K562 (cell line): ENCODE measurements around the gene NR1I3. TPM values are rescaled to one million over a fixed set of nuclear protein-coding genes. Genes with fewer than 3 reads are reported as not detected.

Source experiments
- ATF1 ChIP-seq, 2 experiments: fragments of 450-650 bp in 1 of 2; IDR thresholded peaks; 2 replicates each; pipeline ENCODE4 v1.6.1; 2016; ENCODE audit warnings: missing compliant biosample characterization in 1 of 2, missing genetic modification characterization in 1 of 2
- ATF4 ChIP-seq: fragments of 450-650 bp; formaldehyde crosslinking; IDR thresholded peaks from 2 replicates; pipeline ENCODE4 v1.4.0; 2022; ENCODE audit warnings: mild to moderate bottlenecking, moderate library complexity
- CEBPG ChIP-seq, 3 experiments: fragments of 200-800 bp in 1 of 3; sonication (Bioruptor generic) in 1 of 3; sonication (generic) in 1 of 3; formaldehyde crosslinking in 1 of 3; IDR thresholded peaks in 2 of 3; conservative IDR thresholded peaks in 1 of 3; 2 replicates each; pipeline versions ENCODE4 v1.6.1 to v1.8.0; 2016 to 2022; ENCODE audit warnings: missing compliant biosample characterization in 2 of 3, missing genetic modification characterization in 2 of 3, mild to moderate bottlenecking in 1 of 3, missing genetic modification reagents in 1 of 3
- CHCHD3 ChIP-seq: fragments of 250-450 bp; sonication (Bioruptor Pico); IDR thresholded peaks from 2 replicates; pipeline ENCODE4 v2.1.2; 2022; ENCODE audit warnings: mild to moderate bottlenecking
- ETS1 ChIP-seq: conservative IDR thresholded peaks from 2 replicates; pipeline ENCODE4 v1.6.1; 2011; ENCODE audit warnings: low read depth, mild to moderate bottlenecking, low read length; ENCODE audit not compliant: control insufficient read depth
- GABPB2 ChIP-seq: fragments of 250-450 bp; sonication (Bioruptor Pico); conservative IDR thresholded peaks from 2 replicates; pipeline ENCODE4 v1.5.1; 2021; ENCODE audit warnings: mild to moderate bottlenecking
- KHSRP ChIP-seq: fragments of 450-650 bp; IDR thresholded peaks from 2 replicates; pipeline ENCODE4 v1.6.1; 2017
- MAFG ChIP-seq: fragments of 450-650 bp; conservative IDR thresholded peaks from 2 replicates; pipeline ENCODE4 v1.6.1; 2016; ENCODE audit warnings: missing genetic modification characterization, missing compliant biosample characterization
- MLLT1 ChIP-seq, 2 experiments: fragments of 450-650 bp; IDR thresholded peaks; 2 replicates each; pipeline ENCODE4 v1.6.1; 2016
- NCOR1 ChIP-seq: fragments of 450-650 bp; IDR thresholded peaks from 2 replicates; pipeline ENCODE4 v1.6.1; 2016; ENCODE audit warnings: mild to moderate bottlenecking, moderate library complexity
- RCOR1 ChIP-seq, 2 experiments: IDR thresholded peaks; 2 replicates each; pipeline ENCODE4 v1.6.1; 2012; ENCODE audit warnings: low read depth in 2 of 2, low read length in 2 of 2, borderline replicate concordance in 1 of 2, improper control_type of control experiment in 1 of 2
- SRSF1 ChIP-seq: fragments of 200-400 bp; formaldehyde crosslinking; IDR thresholded peaks from 2 replicates; pipeline ENCODE4 v1.6.1; 2017; ENCODE audit warnings: mild to moderate bottlenecking, low read depth, low read length, moderate library complexity
- TCF7L2 ChIP-seq: fragments of 150-350 bp; IDR thresholded peaks from 2 replicates; pipeline ENCODE4 v1.6.1; 2016; ENCODE audit warnings: low read depth, mild to moderate bottlenecking, low read length, moderate library complexity
- ZBTB12 ChIP-seq: fragments of 250-450 bp; sonication (Bioruptor Pico); IDR thresholded peaks from 2 replicates; pipeline ENCODE4 v1.4.0; 2020
- ZNF212 ChIP-seq: fragments of 450-650 bp; formaldehyde crosslinking; IDR thresholded peaks from 2 replicates; pipeline ENCODE4 v1.4.0; 2020; ENCODE audit warnings: mild to moderate bottlenecking
- ZNF395 ChIP-seq: fragments of 200-800 bp; sonication (Bioruptor generic); IDR thresholded peaks from 2 replicates; pipeline ENCODE4 v1.6.1; 2017; ENCODE audit warnings: missing genetic modification characterization, missing compliant biosample characterization
- ZNF511 ChIP-seq: sonication (generic); formaldehyde crosslinking; IDR thresholded peaks from 2 replicates; pipeline ENCODE4 v1.8.0; 2022; ENCODE audit warnings: mild to moderate bottlenecking, missing genetic modification reagents
- ZNF586 ChIP-seq: fragments of 450-650 bp; formaldehyde crosslinking; conservative IDR thresholded peaks from 2 replicates; pipeline ENCODE4 v1.4.0; 2020; ENCODE audit warnings: mild to moderate bottlenecking, moderate library complexity
- polyA plus RNA-seq, 8 experiments: library from polyadenylated mRNA; depleted of rRNA in 4 of 8; stranded (reverse) in 5 of 8; unstranded in 3 of 8; fragments of >200 nt; fragmentation: Nextera tagmentation in 2 of 8; fragmentation: Illumina TruSeq in 1 of 8; extraction: Ambion mirVana in 2 of 8; extraction: Trizol in 1 of 8; gene quantifications; 2 replicates each; pipeline versions ENCODE4 v1.2.1 to v1.2.3, GENCODE V29; 2011 to 2014; ENCODE audit warnings: inconsistent platforms in 1 of 8, missing spikeins in 1 of 8
- total RNA-seq, 7 experiments: library from RNA; depleted of rRNA in 6 of 7; stranded (reverse); fragments of >200 nt in 6 of 7; fragmentation: Illumina TruSeq in 2 of 7; extraction: Trizol in 2 of 7; gene quantifications; 2 replicates each; pipeline versions ENCODE4 v1.2.1 to v1.2.3, GENCODE V29; 2011 to 2021; ENCODE audit warnings: low replicate concordance in 1 of 7

NR1I3 gene
- total and polyA plus RNA-seq, 9 of the 15 experiments (the other 6 are each of a cell fraction or from before 2014, with no cell fraction given): 0.11 TPM; not detected in 8

- no peak for TF ChIP-seq ETS1
- TF ChIP-seq KHSRP: no peak
- TF ChIP-seq ZNF586: no peak
- TF ChIP-seq CEBPG (CRISPR knock-in tag; IDR thresholded peaks at IDR 0.05): peak; percentile 53; the same call in 1 of the 2 replicates
- TF ChIP-seq CEBPG (tag; conservative IDR thresholded peaks at IDR 0.05 in 1 of 2, IDR thresholded peaks at IDR 0.05 in 1 of 2): peak in 1 of 2 experiments; percentile 68; a peak in 1 of 4 replicates
- TF ChIP-seq MLLT1 (IDR thresholded peaks at IDR 0.05): peak in 1 of 2 experiments; percentile 58; a peak in 1 of 4 replicates
- TF ChIP-seq SRSF1: no peak
- no peak for TF ChIP-seq ATF1 (CRISPR knock-in tag; IDR thresholded peaks at IDR 0.05)
- no peak for TF ChIP-seq ATF1 (tag; IDR thresholded peaks at IDR 0.05)
- TF ChIP-seq GABPB2 (CRISPR knock-in tag): no peak
- TF ChIP-seq MAFG: no peak
- no peak for TF ChIP-seq NCOR1
- no peak for TF ChIP-seq ZBTB12 (CRISPR knock-in tag)
- TF ChIP-seq CHCHD3 (CRISPR knock-in tag): no peak
- TF ChIP-seq ZNF511: no peak
- no peak for TF ChIP-seq RCOR1 (IDR thresholded peaks at IDR 0.05; ENCODE audit: borderline replicate concordance in 1 of 2, low read depth in 2 of 2, low read length in 2 of 2)
- TF ChIP-seq TCF7L2: no peak
- peak; percentile 36; the same call in 1 of the 2 replicates for TF ChIP-seq ATF4 (CRISPR knock-in tag)
- no peak for TF ChIP-seq ZNF212 (CRISPR knock-in tag)
- TF ChIP-seq ZNF395: peak; percentile 92; the same call in 1 of the 2 replicates
Observed at GRCh38 chr1:161200992-161201835, 36.8 kb downstream of the NR1I3 start (continued).
